GM21619 (cell line): ENCODE data around the gene PNCK.

Experiments
- ATAC-seq: cut with Tn5 transposase; IDR thresholded peaks from one replicate; pipeline ENCODE4 v1.9.1; 2021; ENCODE audit not compliant: unreplicated experiment

Gene PNCK

GRCh38 chrX:153642051-153642654, 31.5 kb downstream of the PNCK start:
- ATAC-seq = no peak

- ATAC-seq = no peak
Observed at GRCh38 chrX:153641627-153642026, 32.0 kb downstream of the PNCK start.

GRCh38 chrX:153640736-153641575, 32.7 kb downstream of the PNCK start:
- ATAC-seq = no peak

GRCh38 chrX:153640045-153640686, 33.4 kb downstream of the PNCK start:
- no peak for ATAC-seq

GRCh38 chrX:153639177-153640044, 34.2 kb downstream of the PNCK start:
- ATAC-seq = no peak

- no peak for ATAC-seq
Observed at GRCh38 chrX:153638436-153639176, 35.0 kb downstream of the PNCK start.

- ATAC-seq = no peak
Observed at GRCh38 chrX:153638041-153638371, 35.6 kb downstream of the PNCK start.

- no peak for ATAC-seq
Observed at GRCh38 chrX:153637121-153638040, 36.2 kb downstream of the PNCK start.

- ATAC-seq = no peak
Observed at GRCh38 chrX:153636716-153637115, 36.9 kb downstream of the PNCK start.

- no peak for ATAC-seq
Observed at GRCh38 chrX:153635788-153636668, 37.6 kb downstream of the PNCK start.

- ATAC-seq = no peak
Observed at GRCh38 chrX:153635388-153635787, 38.2 kb downstream of the PNCK start.

GRCh38 chrX:153634832-153635231, 38.8 kb downstream of the PNCK start:
- ATAC-seq = no peak

GRCh38 chrX:153634236-153634635, 39.4 kb downstream of the PNCK start:
- no peak for ATAC-seq

- no peak for ATAC-seq
Observed at GRCh38 chrX:153633607-153634180, 39.9 kb downstream of the PNCK start.

GRCh38 chrX:153633048-153633447, 40.6 kb downstream of the PNCK start:
- ATAC-seq = no peak

GRCh38 chrX:153632595-153632946, 41.0 kb downstream of the PNCK start:
- ATAC-seq = no peak

- ATAC-seq = no peak
Observed at GRCh38 chrX:153631907-153632594, 41.6 kb downstream of the PNCK start.

GRCh38 chrX:153631346-153631745, 42.3 kb downstream of the PNCK start:
- ATAC-seq = no peak
